Gastrocnemius medialis (tissue), 4 donors: ENCODE data around the gene NOTCH1.
A peak's percentile ranks its signal among the peaks of the same experiment; 100 is the strongest.

Experiments used
- CTCF ChIP-seq, 5 experiments: fragments of 450-650 bp in 3 of 5; fragments of 200-600 bp in 2 of 5; sonication (generic) in 2 of 5; IDR thresholded peaks in 4 of 5; conservative IDR thresholded peaks in 1 of 5; 1 replicate in 4 of 5; 2 replicates in 1 of 5; pipeline ENCODE4 v1.5.1; 2016 to 2019; ENCODE audit warnings: antibody characterized with exemption in 5 of 5, mild to moderate bottlenecking in 3 of 5, moderate library complexity in 3 of 5
- POLR2A ChIP-seq, 2 donors: fragments of 450-650 bp; IDR thresholded peaks; one replicate each; pipeline ENCODE4 v1.6.1; 2017; ENCODE audit warnings: antibody characterized with exemption in 2 of 2, mild to moderate bottlenecking in 2 of 2, moderate library complexity in 2 of 2

- peak; percentile 62 to 64 for TF ChIP-seq POLR2A (IDR thresholded peaks at IDR 0.05)
- TF ChIP-seq CTCF (IDR thresholded peaks at IDR 0.05 in 4 of 5, conservative IDR thresholded peaks at IDR 0.05 in 1 of 5): no peak
Measured at GRCh38 chr9:136483589-136484152, 62.2 kb downstream of the NOTCH1 start.
